ENCODE data around the gene CD300A.
A peak's percentile ranks its signal among the peaks of the same experiment; 100 is the strongest.

CD300A gene

DNA sequence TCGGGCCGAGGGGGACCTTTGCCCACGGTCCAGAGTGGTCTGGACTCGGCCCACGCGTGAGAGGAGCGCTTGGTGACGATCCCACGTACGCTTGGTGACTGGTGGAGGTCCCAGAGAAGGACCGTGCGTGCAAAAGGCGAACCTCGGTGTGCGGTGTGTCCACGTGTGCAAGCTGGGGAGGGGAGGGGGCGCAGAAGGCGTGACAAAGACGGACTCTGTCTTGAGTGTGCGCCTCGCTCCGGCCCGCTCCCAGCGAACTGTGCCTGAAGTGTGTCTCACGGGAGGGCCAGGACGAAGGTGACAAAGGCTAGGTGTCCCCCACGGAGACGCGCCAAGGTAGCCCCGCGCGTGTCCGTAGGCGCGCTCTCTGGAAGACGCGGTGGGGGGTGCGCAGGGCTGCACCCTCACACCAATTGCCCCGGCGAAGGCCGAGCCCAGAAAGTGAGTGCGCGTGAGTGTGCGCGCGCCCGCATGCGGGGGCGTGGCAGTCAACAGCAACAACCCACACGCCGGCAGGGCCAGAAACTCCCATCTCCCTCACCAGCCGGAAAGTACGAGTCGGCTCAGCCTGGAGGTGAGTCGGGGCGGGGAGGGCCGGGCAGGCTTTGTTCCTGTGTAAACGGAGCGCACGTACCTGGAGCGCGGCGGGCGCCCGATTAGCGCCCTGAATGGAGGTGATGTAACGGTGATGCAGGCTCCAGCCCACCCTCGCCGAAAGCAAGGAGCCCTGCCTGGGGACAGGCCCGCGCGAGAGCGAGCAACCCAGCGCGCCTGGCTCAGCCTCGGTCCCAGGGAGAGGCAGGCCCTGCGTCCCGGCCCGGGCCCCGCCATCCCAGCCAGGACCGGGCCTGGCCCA, 34.6 kb upstream of the CD300A start, which contains the start of gene GPRC5C (continued):
- TF ChIP-seq ZBTB7A (tag by site-specific recombination; IDR thresholded peaks at IDR 0.05; ENCODE audit: low read depth) (peak; percentile 78), ZNF600 (tag by site-specific recombination; IDR thresholded peaks at IDR 0.05) (peak; percentile 78), KLF8 (tag by site-specific recombination; IDR thresholded peaks at IDR 0.05) (peak; percentile 53; the same call in 1 of the 2 replicates), ZNF426 (tag by site-specific recombination; IDR thresholded peaks at IDR 0.05) (no peak), ZBTB20 (tag by site-specific recombination; IDR thresholded peaks at IDR 0.05) (peak; percentile 84), ZSCAN23 (tag by site-specific recombination; IDR thresholded peaks at IDR 0.05) (no peak), ZNF585B (tag by site-specific recombination; IDR thresholded peaks at IDR 0.05) (no peak), ZNF692 (tag by site-specific recombination; IDR thresholded peaks at IDR 0.05) (no peak), ZNF76 (tag by site-specific recombination; IDR thresholded peaks at IDR 0.05; ENCODE audit: borderline replicate concordance, low read depth) (peak; percentile 75; the same call in 1 of the 2 replicates), ZIC2 (tag by site-specific recombination; IDR thresholded peaks at IDR 0.05) (no peak; the same call in 1 of the 2 replicates), RBAK (tag by site-specific recombination; IDR thresholded peaks at IDR 0.05) (no peak), ZNF140 (tag by site-specific recombination; IDR thresholded peaks at IDR 0.05) (no peak), ZBTB49 (tag by site-specific recombination; IDR thresholded peaks at IDR 0.05; ENCODE audit: low read depth) (no peak), AEBP2 (tag by site-specific recombination; IDR thresholded peaks at IDR 0.05; ENCODE audit: borderline replicate concordance) (no peak), YY1 (tag by site-specific recombination; IDR thresholded peaks at IDR 0.05) (no peak), MYNN (tag by site-specific recombination; IDR thresholded peaks at IDR 0.05; ENCODE audit: borderline replicate concordance) (no peak), ZNF211 (tag by site-specific recombination; IDR thresholded peaks at IDR 0.05; ENCODE audit: low read depth) (no peak), ZNF324 (tag by site-specific recombination; IDR thresholded peaks at IDR 0.05) (no peak), ZNF354C (tag by site-specific recombination; IDR thresholded peaks at IDR 0.05; ENCODE audit: borderline replicate concordance, low read depth) (no peak), TRIM28 (IDR thresholded peaks at IDR 0.05; ENCODE audit: borderline replicate concordance, low read length) (no peak), ZNF114 (tag by site-specific recombination; IDR thresholded peaks at IDR 0.05) (no peak), ZNF184 (tag by site-specific recombination; IDR thresholded peaks at IDR 0.05) (no peak), ZNF791 (tag by site-specific recombination; IDR thresholded peaks at IDR 0.05) (no peak), ZNF701 (tag by site-specific recombination; IDR thresholded peaks at IDR 0.05) (no peak)
- TF ChIP-seq, protein P1, sequence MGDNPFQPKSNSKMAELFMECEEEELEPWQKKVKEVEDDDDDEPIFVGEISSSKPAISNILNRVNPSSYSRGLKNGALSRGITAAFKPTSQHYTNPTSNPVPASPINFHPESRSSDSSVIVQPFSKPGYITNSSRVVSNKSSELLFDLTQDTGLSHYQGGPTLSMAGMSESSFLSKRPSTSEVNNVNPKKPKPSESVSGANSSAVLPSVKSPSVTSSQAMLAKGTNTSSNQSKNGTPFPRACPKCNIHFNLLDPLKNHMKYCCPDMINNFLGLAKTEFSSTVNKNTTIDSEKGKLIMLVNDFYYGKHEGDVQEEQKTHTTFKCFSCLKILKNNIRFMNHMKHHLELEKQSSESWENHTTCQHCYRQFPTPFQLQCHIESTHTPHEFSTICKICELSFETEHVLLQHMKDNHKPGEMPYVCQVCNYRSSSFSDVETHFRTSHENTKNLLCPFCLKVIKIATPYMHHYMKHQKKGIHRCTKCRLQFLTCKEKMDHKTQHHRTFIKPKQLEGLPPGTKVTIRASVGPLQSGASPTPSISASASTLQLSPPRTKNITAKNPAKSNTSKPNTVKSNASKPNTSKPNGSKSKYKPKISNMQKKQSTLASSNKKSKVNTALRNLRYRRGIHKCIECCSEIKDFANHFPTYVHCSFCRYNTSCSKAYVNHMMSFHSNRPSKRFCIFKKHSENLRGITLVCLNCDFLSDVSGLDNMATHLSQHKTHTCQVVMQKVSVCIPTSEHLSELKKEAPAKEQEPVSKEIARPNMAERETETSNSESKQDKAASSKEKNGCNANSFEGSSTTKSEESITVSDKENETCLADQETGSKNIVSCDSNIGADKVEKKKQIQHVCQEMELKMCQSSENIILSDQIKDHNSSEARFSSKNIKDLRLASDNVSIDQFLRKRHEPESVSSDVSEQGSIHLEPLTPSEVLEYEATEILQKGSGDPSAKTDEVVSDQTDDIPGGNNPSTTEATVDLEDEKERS (tag by site-specific recombination; IDR thresholded peaks at IDR 0.05) = no peak
- TF ChIP-seq, protein P2, sequence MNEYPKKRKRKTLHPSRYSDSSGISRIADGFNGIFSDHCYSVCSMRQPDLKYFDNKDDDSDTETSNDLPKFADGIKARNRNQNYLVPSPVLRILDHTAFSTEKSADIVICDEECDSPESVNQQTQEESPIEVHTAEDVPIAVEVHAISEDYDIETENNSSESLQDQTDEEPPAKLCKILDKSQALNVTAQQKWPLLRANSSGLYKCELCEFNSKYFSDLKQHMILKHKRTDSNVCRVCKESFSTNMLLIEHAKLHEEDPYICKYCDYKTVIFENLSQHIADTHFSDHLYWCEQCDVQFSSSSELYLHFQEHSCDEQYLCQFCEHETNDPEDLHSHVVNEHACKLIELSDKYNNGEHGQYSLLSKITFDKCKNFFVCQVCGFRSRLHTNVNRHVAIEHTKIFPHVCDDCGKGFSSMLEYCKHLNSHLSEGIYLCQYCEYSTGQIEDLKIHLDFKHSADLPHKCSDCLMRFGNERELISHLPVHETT (tag by site-specific recombination; IDR thresholded peaks at IDR 0.05) = no peak
- TF ChIP-seq, protein P3, sequence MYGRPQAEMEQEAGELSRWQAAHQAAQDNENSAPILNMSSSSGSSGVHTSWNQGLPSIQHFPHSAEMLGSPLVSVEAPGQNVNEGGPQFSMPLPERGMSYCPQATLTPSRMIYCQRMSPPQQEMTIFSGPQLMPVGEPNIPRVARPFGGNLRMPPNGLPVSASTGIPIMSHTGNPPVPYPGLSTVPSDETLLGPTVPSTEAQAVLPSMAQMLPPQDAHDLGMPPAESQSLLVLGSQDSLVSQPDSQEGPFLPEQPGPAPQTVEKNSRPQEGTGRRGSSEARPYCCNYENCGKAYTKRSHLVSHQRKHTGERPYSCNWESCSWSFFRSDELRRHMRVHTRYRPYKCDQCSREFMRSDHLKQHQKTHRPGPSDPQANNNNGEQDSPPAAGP (tag by site-specific recombination; IDR thresholded peaks at IDR 0.05) = peak; percentile 57; the same call in 1 of the 2 replicates
- TF ChIP-seq, protein P4, sequence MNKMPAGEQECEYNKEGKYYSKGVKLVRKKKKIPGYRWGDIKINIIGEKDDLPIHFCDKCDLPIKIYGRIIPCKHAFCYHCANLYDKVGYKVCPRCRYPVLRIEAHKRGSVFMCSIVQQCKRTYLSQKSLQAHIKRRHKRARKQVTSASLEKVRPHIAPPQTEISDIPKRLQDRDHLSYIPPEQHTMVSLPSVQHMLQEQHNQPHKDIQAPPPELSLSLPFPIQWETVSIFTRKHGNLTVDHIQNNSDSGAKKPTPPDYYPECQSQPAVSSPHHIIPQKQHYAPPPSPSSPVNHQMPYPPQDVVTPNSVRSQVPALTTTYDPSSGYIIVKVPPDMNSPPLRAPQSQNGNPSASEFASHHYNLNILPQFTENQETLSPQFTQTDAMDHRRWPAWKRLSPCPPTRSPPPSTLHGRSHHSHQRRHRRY (tag by site-specific recombination; IDR thresholded peaks at IDR 0.05) = peak; percentile 75; the same call in 1 of the 2 replicates
